Skin epidermis (tissue), 12 donors: ENCODE results near the gene CAP1.
"Not testable (repeated sequence)": the region's sequence is repeated elsewhere in the genome, so short reads cannot be mapped to it uniquely, and the experiment has no call there.

Experiments
- H3K27ac ChIP-seq, 21 experiments: fragments of 200-600 bp; sonication (generic) in 11 of 21; one replicate each; pipeline ENCODE4 v1.5.0; 2020; ENCODE audit warnings: mild to moderate bottlenecking in 3 of 21, inconsistent platforms in 2 of 21, moderate library complexity in 2 of 21
- H3K4me3 ChIP-seq, 7 experiments: fragments of 200-600 bp; sonication (generic) in 2 of 7; one replicate each; pipeline ENCODE4 v1.5.0; 2020; ENCODE audit warnings: inconsistent platforms in 2 of 7, mild to moderate bottlenecking in 2 of 7, moderate library complexity in 1 of 7

Gene CAP1

GRCh38 chr1:40040511-40041465 is at the start of gene CAP1:
Gene CAP1, plus strand, starts transcription at chr1:40040729. Its CDS starts 18,618 bp downstream, at chr1:40059347.
- Histone ChIP-seq H3K4me3 (peak within 1 kb of the TSS; percentile 62 to 100 (median 96)), H3K27ac (peak within 1 kb of the TSS; percentile 95 to 100 (median 99))

- H3K27ac ChIP-seq = peak overlapping the region in 2 of 21 experiments; percentile 30 to 36
- no peak overlapping the region for H3K4me3 ChIP-seq
These were observed 48.3 kb upstream of the CAP1 start for GRCh38 chr1:39992234-39992633.

- no peak overlapping the region for H3K4me3 ChIP-seq
- H3K27ac ChIP-seq = peak overlapping the region in 1 of 21 experiments; percentile 29
These were observed 47.6 kb upstream of the CAP1 start for GRCh38 chr1:39992888-39993287.

GRCh38 chr1:39995973-39996393 is 44.5 kb upstream of the CAP1 start:
- H3K4me3 ChIP-seq = no peak overlapping the region
- peak overlapping the region in 2 of 21 experiments; percentile 1 to 51 for H3K27ac ChIP-seq

GRCh38 chr1:39996396-39997004 is 44.0 kb upstream of the CAP1 start:
- no peak overlapping the region for H3K4me3 ChIP-seq
- peak overlapping the region in 1 of 21 experiments; percentile 51 for H3K27ac ChIP-seq

GRCh38 chr1:40001456-40001855 is 39.1 kb upstream of the CAP1 start:
- Histone ChIP-seq H3K27ac (no peak overlapping the region), H3K4me3 (no peak overlapping the region)

- H3K27ac ChIP-seq = no peak overlapping the region
- no peak overlapping the region for H3K4me3 ChIP-seq
These were observed 37.1 kb upstream of the CAP1 start for GRCh38 chr1:40003156-40004093.

- H3K4me3 ChIP-seq = no peak overlapping the region
- peak overlapping the region in 1 of 21 experiments; percentile 2 for H3K27ac ChIP-seq
These were observed 35.7 kb upstream of the CAP1 start for GRCh38 chr1:40004857-40005256.

GRCh38 chr1:40007481-40008034 is 33.0 kb upstream of the CAP1 start:
- not testable (repeated sequence) for H3K4me3 ChIP-seq, H3K27ac ChIP-seq

- Histone ChIP-seq H3K4me3 (no peak overlapping the region), H3K27ac (no peak overlapping the region)
These were observed 29.3 kb upstream of the CAP1 start for GRCh38 chr1:40011198-40011597.

GRCh38 chr1:40014253-40014706 is 26.2 kb upstream of the CAP1 start:
- Histone ChIP-seq H3K4me3 (no peak overlapping the region), H3K27ac (no peak overlapping the region)

GRCh38 chr1:40014812-40015594 is 25.5 kb upstream of the CAP1 start:
- Histone ChIP-seq H3K4me3 (no peak overlapping the region), H3K27ac (no peak overlapping the region)

- H3K27ac ChIP-seq = no peak overlapping the region
These were observed 22.5 kb upstream of the CAP1 start for GRCh38 chr1:40017951-40018575.

GRCh38 chr1:40020447-40021085 is 20.0 kb upstream of the CAP1 start:
- no peak overlapping the region for H3K4me3 ChIP-seq

More at GRCh38 chr1:40017951-40018575, 22.5 kb upstream of the CAP1 start:
- no peak overlapping the region for H3K4me3 ChIP-seq

GRCh38 chr1:40023379-40023944 is 17.1 kb upstream of the CAP1 start:
- H3K4me3 ChIP-seq = no peak overlapping the region
- H3K27ac ChIP-seq = no peak overlapping the region

More at GRCh38 chr1:40020447-40021085, 20.0 kb upstream of the CAP1 start:
- H3K27ac ChIP-seq = no peak overlapping the region

- H3K4me3 ChIP-seq = no peak overlapping the region
These were observed 15.9 kb upstream of the CAP1 start for GRCh38 chr1:40024671-40025070.

GRCh38 chr1:40027647-40028046 is 12.9 kb upstream of the CAP1 start:
- Histone ChIP-seq H3K4me3 (no peak overlapping the region), H3K27ac (no peak overlapping the region)

More at GRCh38 chr1:40024671-40025070, 15.9 kb upstream of the CAP1 start:
- no peak overlapping the region for H3K27ac ChIP-seq
